CD4-positive, alpha-beta T cell treated with Interferon alpha-2 for 1 hour (primary cell): ENCODE results near the gene AXIN1.
A peak's percentile ranks its signal among the peaks of the same experiment; 100 is the strongest.
"Not testable (repeated sequence)": the region's sequence is repeated elsewhere in the genome, so short reads cannot be mapped to it uniquely, and the experiment has no call there.

Experiments
- DNase-seq, 2 donors: peaks; one replicate each; pipeline ENCODE4 v3.0.0-alpha.2; 2020 to 2022

The AXIN1 gene

DNA sequence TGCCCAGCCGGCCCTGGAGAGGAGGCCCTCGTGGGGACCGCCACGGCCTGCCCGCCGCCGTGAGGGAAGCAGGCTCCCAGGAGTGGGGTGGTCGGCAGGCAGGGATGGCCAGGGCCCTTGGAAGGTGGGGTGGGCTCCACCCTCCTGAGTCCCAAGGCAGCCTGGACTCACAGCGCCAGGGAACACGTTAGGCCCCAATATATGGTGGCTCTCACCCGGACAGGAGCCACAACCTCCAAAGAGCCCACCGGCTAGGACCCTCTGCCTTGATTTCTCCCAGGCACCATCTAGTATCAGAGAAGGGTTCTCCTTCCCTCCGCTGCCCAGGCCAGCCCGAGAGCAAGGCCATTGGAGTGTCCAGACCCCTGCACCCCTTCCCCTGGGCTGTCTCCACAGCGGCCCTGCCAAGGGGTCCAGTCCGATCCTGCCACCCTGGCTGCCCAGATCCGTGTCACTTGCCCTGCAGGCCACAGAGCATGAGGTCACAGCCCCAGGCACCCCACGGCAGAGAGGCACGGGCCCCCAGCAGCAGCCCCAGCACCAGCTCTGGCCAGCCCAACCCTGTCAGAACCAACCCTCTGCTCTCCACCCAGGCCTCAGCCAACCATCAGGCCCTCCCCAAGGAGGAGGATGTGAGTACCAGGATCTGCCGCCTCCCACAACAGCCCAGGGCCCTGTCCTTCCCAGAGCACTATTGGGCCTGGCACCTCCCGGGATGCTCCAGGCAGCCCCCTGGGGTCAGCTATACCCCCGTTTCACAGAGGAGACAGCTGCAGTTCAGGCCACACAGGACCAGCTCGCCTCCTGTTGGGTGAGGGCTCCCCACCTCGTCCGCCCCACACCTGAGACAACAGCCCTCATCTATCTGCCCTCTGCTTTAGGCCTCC is 1.1 kb upstream of the AXIN1 start:
- no peak for DNase-seq

DNA sequence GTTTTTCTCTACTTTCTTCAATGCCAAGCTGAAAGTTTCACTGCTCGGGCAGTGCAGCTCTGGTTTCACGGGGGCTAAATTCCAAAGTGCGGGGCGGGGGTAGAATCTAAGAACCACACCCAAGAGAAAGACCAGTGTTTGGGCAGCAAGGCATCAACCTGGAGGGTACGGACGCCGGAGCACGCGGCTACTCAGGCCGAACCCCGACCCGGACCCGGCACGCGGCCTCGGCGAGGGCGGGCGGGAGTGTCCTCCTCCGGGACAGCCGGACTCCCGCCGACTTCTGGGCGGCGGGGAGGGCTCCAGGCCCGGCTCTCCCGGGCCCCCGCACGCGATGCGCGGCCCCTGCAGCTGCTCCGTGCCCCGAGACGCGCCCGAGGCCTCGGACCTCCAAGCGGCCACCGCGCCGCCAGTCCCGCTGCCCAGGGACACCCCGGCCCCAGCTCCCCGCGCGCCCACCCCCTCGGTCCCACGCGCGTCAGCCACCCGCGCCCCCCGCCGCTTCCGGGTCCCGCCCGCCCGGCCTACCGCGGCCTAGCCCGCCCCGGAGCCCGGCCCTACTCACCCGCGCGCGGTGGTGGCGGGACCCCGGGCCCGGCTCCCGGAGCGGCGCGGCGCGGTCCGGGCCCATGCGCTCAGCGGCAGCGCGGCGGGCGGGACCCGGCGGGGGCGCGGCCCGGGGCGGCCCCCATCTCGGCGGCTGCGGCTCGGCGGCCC is 561 bp downstream of the AXIN1 start:
- DNase-seq = peak in 1 of 2 donors; percentile 47

DNA sequence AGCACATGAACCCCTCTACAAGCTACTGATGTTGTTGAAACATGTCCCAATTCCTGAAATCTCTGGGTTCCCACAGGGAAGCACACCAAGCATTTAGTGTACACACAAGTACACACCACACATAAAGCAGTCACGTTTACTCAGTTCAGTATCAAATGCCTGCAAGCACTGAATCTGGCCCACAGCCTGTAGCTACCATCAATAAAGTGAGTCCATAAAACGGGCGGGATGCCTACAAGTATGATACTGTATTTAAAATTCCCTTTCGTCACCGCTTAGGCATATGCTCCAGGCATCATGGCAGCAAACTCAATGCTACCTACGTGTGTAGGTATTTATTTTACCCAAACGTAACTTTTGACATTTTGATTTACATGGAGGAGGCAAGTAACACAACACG is 2.3 kb downstream of the AXIN1 start:
- DNase-seq = no peak

- DNase-seq = no peak
Measured at GRCh38 chr16:349211-349610, 3.3 kb downstream of the AXIN1 start.

DNA sequence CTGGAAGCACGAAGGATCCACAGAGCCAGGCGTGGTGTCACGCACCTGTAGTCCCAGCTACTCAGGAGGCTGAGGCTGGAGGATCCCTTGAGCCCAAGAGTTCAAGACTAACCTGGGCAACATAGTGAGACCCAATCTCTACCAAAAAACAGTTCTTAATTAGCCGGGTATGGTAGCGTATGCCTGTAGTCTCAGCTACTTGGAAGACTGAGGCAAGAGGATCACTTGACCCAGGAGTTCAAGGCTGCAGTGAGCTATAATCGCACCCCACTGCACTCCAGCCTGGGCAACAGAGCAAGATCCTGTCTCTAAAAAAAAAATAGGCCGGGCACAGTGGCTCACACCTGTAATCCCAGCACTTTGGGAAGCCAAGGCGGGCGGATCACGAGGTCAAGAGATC is 4.0 kb downstream of the AXIN1 start:
- not testable (repeated sequence) for DNase-seq

GRCh38 chr16:347203-347602 is 5.3 kb downstream of the AXIN1 start:
- DNase-seq = no peak

- DNase-seq = no peak
Measured at GRCh38 chr16:346587-346986, 5.9 kb downstream of the AXIN1 start.

DNA sequence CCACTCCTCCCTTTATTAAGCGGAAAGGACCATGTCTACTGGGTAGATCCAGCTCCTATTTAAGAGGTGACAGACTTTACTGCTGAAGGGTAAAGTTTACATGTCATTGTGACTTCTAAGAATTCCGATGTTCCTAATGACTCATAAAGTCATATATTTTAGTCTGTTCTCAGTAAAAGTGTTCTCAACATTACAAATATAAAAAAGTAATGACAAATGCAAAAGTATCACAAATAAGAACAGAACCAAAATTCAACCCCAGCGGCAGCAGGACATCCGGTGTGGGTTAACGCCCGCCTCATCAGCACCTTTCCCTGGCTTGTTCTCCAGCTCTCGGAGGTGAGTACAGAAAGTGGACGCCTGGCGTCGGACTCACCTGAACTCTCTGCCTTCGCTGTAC is 6.8 kb downstream of the AXIN1 start:
- DNase-seq = no peak

DNA sequence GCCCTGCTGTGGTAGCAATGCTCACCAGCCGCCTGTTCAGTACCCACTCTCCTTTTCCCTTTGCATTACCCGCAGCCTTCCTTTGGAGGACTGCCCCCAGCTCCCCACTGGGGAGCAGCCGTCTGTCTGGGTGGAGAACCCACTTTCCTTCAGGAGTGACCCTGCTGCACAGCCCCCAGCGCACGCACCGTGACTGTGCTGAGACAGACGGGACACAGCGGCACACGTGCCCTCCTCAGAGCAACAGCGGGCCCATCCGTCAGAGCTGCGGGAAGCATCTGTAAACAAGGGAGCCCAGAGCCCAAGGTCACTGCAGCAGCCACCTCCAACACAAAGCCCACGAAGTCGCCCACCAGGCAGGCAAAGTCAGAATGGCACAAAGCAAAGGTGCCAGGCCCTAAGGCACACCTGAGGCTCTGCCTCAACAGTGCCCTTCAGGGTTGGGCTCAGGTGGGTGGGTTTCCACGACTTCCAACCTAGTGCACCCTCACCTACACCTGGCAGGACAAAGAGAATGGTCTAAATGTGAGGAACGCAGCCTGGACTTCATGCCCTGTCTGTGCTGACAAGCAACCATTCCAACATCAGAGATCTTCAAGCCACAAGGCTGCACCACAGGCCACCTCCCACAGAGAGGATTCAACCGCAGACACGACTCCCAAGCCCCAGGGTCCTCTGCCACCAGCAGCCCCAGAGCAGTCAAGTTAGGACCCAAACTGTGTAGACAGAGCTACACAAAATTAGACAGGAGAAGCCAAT is 9.9 kb downstream of the AXIN1 start:
- DNase-seq = no peak

DNA sequence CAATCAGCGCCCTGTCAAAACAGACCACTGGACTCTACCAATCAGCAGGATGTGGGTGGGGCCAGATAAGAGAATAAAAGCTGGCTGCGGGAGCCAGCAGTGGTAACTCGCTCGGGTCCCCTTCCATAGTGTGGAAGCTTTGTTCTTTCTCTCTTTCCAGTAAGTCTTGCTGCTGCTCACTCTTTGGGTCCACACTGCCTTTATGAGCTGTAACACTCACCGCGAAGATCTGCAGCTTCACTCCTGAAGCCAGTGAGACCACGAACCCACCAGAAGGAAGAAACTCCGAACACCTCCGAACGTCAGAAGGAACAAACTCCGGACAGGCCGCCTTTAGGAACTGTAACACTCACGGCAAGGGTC is 10.6 kb downstream of the AXIN1 start:
- DNase-seq = not testable (repeated sequence)

DNA sequence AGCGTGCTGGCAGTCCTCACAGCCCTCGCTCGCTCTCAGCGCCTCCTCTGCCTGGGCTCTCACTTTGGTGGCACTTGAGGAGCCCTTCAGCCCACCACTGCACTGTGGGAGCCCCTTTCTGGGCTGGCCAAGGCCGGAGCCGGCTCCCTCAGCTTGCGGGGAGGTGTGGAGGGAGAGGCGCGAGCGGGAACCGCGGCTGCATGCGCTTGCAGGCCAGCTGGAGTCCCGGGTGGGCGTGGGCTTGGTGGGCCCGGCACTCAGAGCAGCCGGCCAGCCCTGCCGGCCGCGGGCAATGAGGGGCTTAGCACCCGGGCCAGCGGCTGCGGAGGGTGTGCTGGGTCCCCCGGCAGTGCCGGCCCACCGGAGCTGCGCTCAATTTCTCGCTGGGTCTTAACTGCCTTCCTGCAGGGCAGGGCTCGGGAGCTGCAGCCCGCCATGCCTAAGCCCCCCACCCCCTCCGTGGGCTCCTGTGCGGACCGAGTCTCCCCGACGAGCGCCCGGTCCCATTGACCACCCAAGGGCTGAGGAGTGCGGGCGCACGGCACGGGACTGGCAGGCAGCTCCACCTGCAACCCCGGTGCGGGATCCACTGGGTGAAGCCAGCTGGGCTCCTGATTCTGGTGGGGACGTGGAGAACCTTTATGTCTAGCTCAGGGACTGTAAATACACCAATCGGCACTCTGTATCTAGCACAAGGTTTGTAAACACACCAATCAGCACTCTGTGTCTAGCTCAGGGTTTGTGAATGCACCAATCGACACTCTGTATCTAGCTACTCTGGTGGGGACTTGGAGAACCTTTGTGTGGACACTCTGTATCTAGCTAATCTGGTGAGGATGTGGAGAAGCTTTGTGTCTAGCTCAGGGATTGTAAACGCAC is 11.2 kb downstream of the AXIN1 start:
- not testable (repeated sequence) for DNase-seq

DNA sequence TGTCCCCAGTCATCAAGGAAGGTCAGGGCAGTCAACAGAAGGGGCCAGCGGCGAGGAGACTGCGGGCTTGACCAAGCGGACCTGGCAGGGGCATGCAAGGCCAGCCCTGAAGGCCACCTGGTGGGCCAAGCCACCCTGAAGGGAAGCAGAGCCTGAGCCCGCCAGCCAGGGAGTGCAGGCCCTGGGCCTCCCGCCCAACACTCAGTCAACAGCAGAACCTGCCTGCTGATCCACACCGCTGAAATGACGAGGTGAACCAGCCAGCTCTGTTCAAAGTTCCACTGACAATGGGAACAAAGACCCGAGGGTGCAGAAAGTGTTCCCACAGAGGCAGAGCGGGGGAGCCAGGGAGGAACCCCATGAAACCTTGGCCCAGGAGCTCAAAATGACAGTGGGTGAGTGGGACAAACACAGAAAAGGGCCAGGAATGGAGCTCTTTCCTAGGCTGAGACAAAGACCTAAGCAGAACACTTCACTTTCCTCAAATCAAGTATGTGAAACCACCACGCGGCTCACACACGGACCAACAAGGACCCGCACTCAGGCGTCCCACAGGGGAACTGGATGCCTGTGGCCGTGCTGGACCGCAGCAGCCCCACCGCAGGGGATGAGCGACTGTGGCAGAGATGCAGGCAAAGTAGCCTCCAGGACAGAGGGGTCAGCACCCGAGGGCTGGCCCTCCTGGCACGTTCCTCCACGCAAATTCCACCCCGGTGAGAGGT is 12.0 kb downstream of the AXIN1 start:
- no peak for DNase-seq

DNA sequence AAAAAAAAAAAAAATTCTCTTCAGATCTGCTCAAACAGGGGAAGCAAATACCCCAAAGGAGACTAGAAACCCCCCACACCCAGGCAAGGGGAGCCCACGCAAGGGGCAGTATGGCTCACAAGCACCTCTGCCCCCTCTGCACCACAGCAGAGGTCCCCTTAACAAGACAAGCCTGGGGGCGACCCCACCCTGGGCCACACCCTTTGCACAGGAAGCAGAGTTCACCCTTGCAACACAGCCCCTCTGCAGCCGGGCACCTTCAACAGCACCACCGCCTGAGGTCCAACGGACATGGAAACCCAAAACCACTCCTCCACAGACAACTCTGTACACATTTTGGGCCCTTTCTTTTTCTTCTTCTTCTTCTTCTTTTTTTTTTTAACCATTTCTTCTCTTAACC is 12.8 kb downstream of the AXIN1 start:
- DNase-seq = no peak

DNA sequence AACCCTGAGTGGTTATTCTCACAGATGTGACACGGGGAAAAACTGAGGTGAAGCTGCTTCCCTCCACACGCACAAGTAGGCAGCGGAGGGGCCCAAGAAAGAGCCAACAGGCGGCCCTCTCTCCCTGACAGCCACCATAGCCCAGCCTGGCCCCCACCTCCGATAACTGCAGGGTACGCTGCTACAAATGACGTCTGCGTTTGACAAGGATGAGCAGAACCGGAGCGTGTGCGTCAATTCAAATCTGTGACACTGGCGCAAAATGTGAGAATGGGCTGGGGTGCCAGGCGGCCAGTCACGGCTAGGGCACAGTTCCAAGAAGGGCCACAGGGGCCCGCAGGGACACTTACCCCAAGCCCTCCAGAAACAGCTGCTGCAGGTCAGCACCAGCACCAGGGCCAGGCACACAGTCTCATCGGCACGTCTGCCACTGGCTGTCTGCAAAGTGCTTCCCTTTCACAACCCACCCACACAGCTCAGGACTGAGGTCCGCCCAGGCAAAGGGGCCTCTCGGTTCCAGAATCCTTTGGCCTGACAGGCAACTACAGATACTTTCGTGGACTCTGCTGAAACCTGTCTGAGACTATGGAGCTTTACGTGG is 14.4 kb downstream of the AXIN1 start:
- no peak for DNase-seq

DNA sequence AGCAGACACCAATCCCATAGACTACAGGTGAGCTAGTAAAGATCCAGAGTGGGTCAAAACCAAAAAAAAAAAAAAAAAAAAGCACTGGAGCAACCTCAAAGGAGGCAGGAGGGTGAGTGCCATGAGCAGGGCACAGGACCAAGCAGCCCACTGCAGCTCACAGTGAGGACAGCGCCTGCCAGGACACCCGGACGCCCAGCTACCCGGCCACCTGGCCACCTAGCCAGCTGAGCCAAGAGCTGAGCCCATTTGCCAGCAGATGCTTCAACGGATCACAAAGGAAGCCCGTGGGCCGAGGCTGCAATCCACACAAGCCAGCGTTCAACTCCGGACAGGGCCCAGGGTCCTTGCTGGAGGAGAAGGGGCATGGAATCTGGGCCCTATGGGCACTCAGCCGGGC is 15.1 kb downstream of the AXIN1 start:
- no peak for DNase-seq

GRCh38 chr16:336269-336668 is 16.3 kb downstream of the AXIN1 start:
- DNase-seq = peak in 1 of 2 donors; percentile 24

DNA sequence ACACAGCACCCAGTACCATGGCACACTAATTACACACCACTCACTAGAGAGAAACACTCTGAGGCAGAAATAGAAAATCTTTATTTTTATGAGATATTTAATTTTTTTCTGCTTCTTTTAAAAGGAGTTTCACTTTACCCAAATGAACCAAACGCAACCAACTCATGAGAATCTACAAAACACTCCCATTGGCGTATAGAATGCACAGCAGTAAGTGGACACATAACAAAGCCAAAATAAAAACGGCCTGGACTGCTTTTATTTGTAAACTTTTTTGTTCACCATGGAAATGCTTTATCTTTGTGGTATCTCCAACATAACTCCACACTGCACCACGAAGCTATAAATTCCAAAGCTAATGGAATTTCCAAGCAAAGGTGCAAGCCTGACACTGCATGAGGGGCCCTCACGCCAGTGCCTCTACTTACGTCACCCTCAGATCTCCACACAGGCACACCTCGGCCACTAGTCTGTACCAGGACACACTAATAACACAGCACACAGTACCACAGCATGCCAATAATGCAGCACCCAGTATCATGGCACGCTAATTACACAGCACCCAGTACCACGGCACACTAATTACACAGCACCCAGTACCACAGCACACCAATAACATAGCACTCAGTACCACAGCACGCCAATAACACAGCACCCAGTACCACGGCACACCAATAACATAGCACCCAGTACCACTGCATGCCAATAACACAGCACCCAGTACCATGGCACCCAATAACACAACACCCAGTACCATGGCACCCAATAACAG is 17.5 kb downstream of the AXIN1 start:
- not testable (repeated sequence) for DNase-seq

DNA sequence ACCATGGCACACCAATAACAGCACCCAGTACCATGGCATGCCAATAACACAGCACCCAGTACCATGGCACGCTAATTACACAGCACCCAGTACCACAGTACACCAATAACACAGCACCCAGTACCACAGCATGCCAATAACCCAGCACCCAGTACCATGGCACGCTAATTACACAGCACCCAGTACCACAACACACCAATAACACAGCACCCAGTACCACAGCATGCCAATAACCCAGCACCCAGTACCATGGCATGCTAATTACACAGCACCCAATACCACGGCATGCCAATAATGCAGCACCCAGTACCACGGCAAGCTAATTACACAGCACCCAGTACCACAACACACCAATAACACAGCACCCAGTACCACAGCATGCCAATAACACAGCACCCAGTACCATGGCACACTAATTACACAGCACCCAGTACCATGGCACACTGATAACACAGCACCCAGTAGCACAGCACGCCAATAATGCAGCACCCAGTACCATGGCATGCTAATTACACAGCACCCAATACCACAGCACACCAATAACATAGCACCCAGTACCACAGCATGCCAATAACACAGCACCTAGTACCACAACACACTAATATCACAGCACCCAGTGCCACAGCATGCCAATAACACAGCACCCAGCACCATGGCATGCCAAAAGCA is 18.2 kb downstream of the AXIN1 start:
- not testable (repeated sequence) for DNase-seq

DNA sequence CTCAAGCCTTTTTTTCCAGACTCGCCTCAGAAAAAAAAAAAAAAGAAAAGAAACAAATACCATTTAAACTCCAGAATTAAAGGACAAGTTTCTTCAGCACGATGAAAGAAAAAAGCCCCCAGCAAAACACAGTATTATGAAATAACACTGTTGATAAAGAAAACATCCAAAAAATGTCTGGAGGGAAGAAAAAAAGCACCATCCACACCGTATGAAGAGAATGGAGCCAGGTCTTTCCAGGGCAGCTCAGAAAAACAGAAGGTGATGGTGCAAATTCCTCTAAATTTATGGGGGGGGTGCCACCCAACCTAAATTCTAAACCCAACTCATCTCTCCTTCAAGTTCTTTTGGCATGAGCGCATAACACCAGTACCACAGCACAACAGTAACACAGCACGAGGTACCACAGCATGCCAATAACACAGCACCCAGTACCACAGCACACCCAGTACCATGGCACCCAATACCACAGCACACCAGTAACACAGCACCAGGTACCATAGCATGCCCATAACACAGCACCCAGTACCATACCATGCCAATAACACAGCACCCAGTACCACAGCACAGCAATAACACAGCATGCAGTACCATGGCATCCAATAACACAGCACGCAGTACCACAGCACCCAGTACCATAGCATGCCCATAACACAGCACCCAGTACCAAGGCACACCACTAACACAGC is 19.0 kb downstream of the AXIN1 start:
- DNase-seq = no peak
